IMR-90 (cell line): ENCODE measurements around the gene PSEN1. TPM values are rescaled to one million over a fixed set of nuclear protein-coding genes. Genes with fewer than 3 reads are reported as not detected.

Experiments
- ATAC-seq: fragments of 200-7000 bp; cut with Tn5 transposase; 2 replicates; pipeline ENCODE4 v1.9.1; 2020; ENCODE audit warnings: low read depth, mild to moderate bottlenecking, moderate library complexity
- BruUV-seq: library from RNA; stranded (reverse); fragments of 400-500 nt; replicated peaks from 2 replicates; lab custom pipeline; 2021; lab: Mats Ljungman, UMichigan
- CTCF ChIA-PET: fragments of 300-600 bp; formaldehyde crosslinking; extraction: SDS; loops from one replicate; lab custom pipeline; 2021; ENCODE audit warnings: antibody characterized with exemption; lab: Yijun Ruan, JAX
- POLR2A ChIA-PET: fragments of 300-600 bp; sonication (Branson Sonifier 250); formaldehyde crosslinking; loops from one replicate; lab custom pipeline; 2022; ENCODE audit warnings: antibody characterized with exemption; ENCODE audit not compliant: unreplicated experiment; lab: Charles Lee
- DNase-seq: peaks from one replicate; pipeline ENCODE4 v3.0.0; 2013
- H2AFZ ChIP-seq: replicated peaks from 2 replicates; pipeline ENCODE3; 2013; ENCODE audit warnings: low read length, mild to moderate bottlenecking; ENCODE audit not compliant: poor library complexity
- H2AK5ac ChIP-seq: 2 replicates; pipeline ENCODE4 v1.6.1; 2013; ENCODE audit warnings: low read depth, low read length, inconsistent platforms
- H2AK9ac ChIP-seq: replicated peaks from 2 replicates; pipeline ENCODE3; 2013; ENCODE audit warnings: mild to moderate bottlenecking, low read depth, low read length, moderate library complexity; ENCODE audit not compliant: poor library complexity
- H2BK120ac ChIP-seq: 2 replicates; pipeline ENCODE4 v1.6.1; 2013; ENCODE audit warnings: low read depth, low read length, inconsistent platforms
- H2BK15ac ChIP-seq: 3 replicates; pipeline ENCODE4 v1.6.1; 2013; ENCODE audit warnings: low read depth, low read length, inconsistent platforms
- H2BK20ac ChIP-seq: 2 replicates; pipeline ENCODE4 v1.6.1; 2013; ENCODE audit warnings: low read depth, mild to moderate bottlenecking, inconsistent platforms, low read length, moderate library complexity
- H2BK5ac ChIP-seq: 2 replicates; pipeline ENCODE4 v1.6.1; 2013; ENCODE audit warnings: mild to moderate bottlenecking, low read depth, low read length, inconsistent platforms; ENCODE audit not compliant: poor library complexity, severe bottlenecking
- H3K14ac ChIP-seq: replicated peaks from 2 replicates; pipeline ENCODE4 v1.6.1; 2013; ENCODE audit warnings: low read depth, low read length, inconsistent platforms
- H3K18ac ChIP-seq: 2 replicates; pipeline ENCODE4 v1.6.1; 2013; ENCODE audit warnings: low read depth, low read length, control low read depth
- H3K23ac ChIP-seq: 2 replicates; pipeline ENCODE4 v1.6.1; 2013; ENCODE audit warnings: low read depth, low read length, inconsistent platforms
- H3K27ac ChIP-seq: 2 replicates; pipeline ENCODE4 v1.5.1; 2013; ENCODE audit warnings: mild to moderate bottlenecking, control low read depth, low read length; ENCODE audit not compliant: insufficient read depth
- H3K27me3 ChIP-seq: 2 replicates; pipeline ENCODE4 v1.6.1; 2013; ENCODE audit warnings: low read length; ENCODE audit not compliant: control insufficient read depth, insufficient read depth
- H3K36me3 ChIP-seq: 2 replicates; pipeline ENCODE4 v1.6.1; 2013; ENCODE audit warnings: low read length, mixed read lengths; ENCODE audit not compliant: control insufficient read depth, insufficient read depth
- H3K4ac ChIP-seq: 2 replicates; pipeline ENCODE4 v1.6.1; 2013; ENCODE audit warnings: low read depth, low read length, inconsistent platforms
- H3K4me1 ChIP-seq: 2 replicates; pipeline ENCODE4 v1.6.1; 2013; ENCODE audit warnings: low read length, mixed read lengths; ENCODE audit not compliant: control insufficient read depth, insufficient read depth
- H3K4me2 ChIP-seq: 2 replicates; pipeline ENCODE4 v1.6.1; 2013; ENCODE audit warnings: low read depth, mild to moderate bottlenecking, control low read depth, low read length, moderate library complexity
- H3K4me3 ChIP-seq: 2 replicates; pipeline ENCODE4 v1.5.1; 2013; ENCODE audit warnings: low read depth, mild to moderate bottlenecking, control low read depth, low read length, moderate library complexity; ENCODE audit not compliant: insufficient read depth
- H3K56ac ChIP-seq: 2 replicates; pipeline ENCODE4 v1.6.1; 2013; ENCODE audit warnings: low read length, inconsistent platforms; ENCODE audit not compliant: insufficient read depth; ENCODE audit errors: extremely low read depth
- H3K79me1 ChIP-seq, 2 experiments: 2 replicates each; pipeline ENCODE4 v1.6.1; 2013; ENCODE audit warnings: low read length in 2 of 2, inconsistent platforms in 1 of 2, low read depth in 1 of 2
- H3K9ac ChIP-seq: 2 replicates; pipeline ENCODE4 v1.6.1; 2013; ENCODE audit warnings: low read depth, low read length, control low read depth
- H3K9me1 ChIP-seq: 2 replicates; pipeline ENCODE4 v1.6.1; 2013; ENCODE audit warnings: low read length, inconsistent platforms; ENCODE audit not compliant: insufficient read depth
- H3K9me3 ChIP-seq: 2 replicates; pipeline ENCODE4 v1.6.1; 2013; ENCODE audit warnings: low read length; ENCODE audit not compliant: control insufficient read depth, insufficient read depth
- H4K20me1 ChIP-seq: 2 replicates; pipeline ENCODE4 v1.6.1; 2013; ENCODE audit warnings: low read length, inconsistent platforms; ENCODE audit not compliant: insufficient read depth
- H4K5ac ChIP-seq: 2 replicates; pipeline ENCODE4 v1.6.1; 2013; ENCODE audit warnings: mild to moderate bottlenecking, low read depth, low read length, control low read depth
- H4K8ac ChIP-seq, 2 experiments: 2 replicates each; pipeline ENCODE4 v1.6.1; 2013; ENCODE audit warnings: low read depth in 2 of 2, low read length in 2 of 2, control low read depth in 1 of 2, inconsistent platforms in 1 of 2
- H4K91ac ChIP-seq: 2 replicates; pipeline ENCODE4 v1.6.1; 2013; ENCODE audit warnings: low read depth, low read length, inconsistent platforms; ENCODE audit not compliant: insufficient read depth
- BHLHE40 ChIP-seq: fragments of 150-350 bp; IDR thresholded peaks from 2 replicates; pipeline ENCODE4 v1.6.1; 2016; ENCODE audit warnings: mild to moderate bottlenecking, low read depth, low read length
- CHD1 ChIP-seq: IDR thresholded peaks from 2 replicates; pipeline ENCODE4 v1.6.1; 2012; ENCODE audit warnings: low read depth, low read length, improper control_type of control experiment
- CTCF ChIP-seq: conservative IDR thresholded peaks from 2 replicates; pipeline ENCODE4 v1.5.1; 2012; ENCODE audit warnings: mild to moderate bottlenecking, low read depth, low read length, improper control_type of control experiment
- NFE2L2 ChIP-seq: fragments of 150-350 bp; IDR thresholded peaks from 2 replicates; pipeline ENCODE4 v1.6.1; 2016; ENCODE audit warnings: low read depth, mild to moderate bottlenecking, low read length
- POLR2A ChIP-seq: IDR thresholded peaks from 2 replicates; pipeline ENCODE4 v1.6.1; 2012; ENCODE audit warnings: mild to moderate bottlenecking, low read depth, low read length
- RFX5 ChIP-seq: IDR thresholded peaks from 2 replicates; pipeline ENCODE4 v1.8.0; 2012; ENCODE audit warnings: low read depth, mild to moderate bottlenecking, low read length, moderate library complexity
- SMC3 ChIP-seq: fragments of 150-350 bp; IDR thresholded peaks from 2 replicates; pipeline ENCODE4 v1.6.1; 2016; ENCODE audit warnings: low read depth, mild to moderate bottlenecking, antibody characterized with exemption, low read length, moderate library complexity
- WGBS, 2 experiments: methylation state at CpG; one replicate each; pipeline versions ENCODE4 v1.1.5 to v1.1.7; 2013; ENCODE audit warnings: missing lambda C conversion rate in 2 of 2; ENCODE audit not compliant: insufficient read length in 1 of 2; ENCODE audit errors: extremely low coverage in 2 of 2; 5-methylcytosine and 5-hydroxymethylcytosine counted together
- dilution Hi-C: fragments of 300-500 bp; cut with HindIII; formaldehyde crosslinking; loops from one replicate; pipeline ENCODE4 v1.14.3; 2018; ENCODE audit warnings: low sequenced_read_pairs; ENCODE audit not compliant: unreplicated experiment
- in situ Hi-C: fragments of 300-500 bp; cut with MboI; formaldehyde crosslinking; loops from 3 replicates; pipeline ENCODE4 v1.14.3; 2019; ENCODE audit warnings: low sequenced_read_pairs, inconsistent platforms, mixed read lengths
- intact Hi-C: fragments of 100-400 bp; cut with micrococcal nuclease; formaldehyde crosslinking; loops from 2 replicates; pipeline ENCODE4 v1.10.0; 2022
- polyA plus RNA-seq, 3 experiments: library from polyadenylated mRNA; depleted of rRNA; stranded (reverse); fragments of >200 nt; gene quantifications; 2 replicates each; pipeline ENCODE4 v1.2.3, GENCODE V29; 2012; ENCODE audit warnings: low replicate concordance in 1 of 3
- total RNA-seq: library from RNA; depleted of rRNA; stranded (reverse); fragments of >200 nt; gene quantifications from 2 replicates; pipeline ENCODE4 v1.2.3, GENCODE V29; 2012
- TF ChIP-seq, protein P1 (sequence below): fragments of 150-350 bp; IDR thresholded peaks from 2 replicates; pipeline ENCODE4 v1.6.1; 2017; ENCODE audit warnings: mild to moderate bottlenecking, antibody characterized with exemption, low read length, low read depth

PSEN1 gene
- total and polyA plus RNA-seq, 2 of the 4 experiments (the other 2 are of a cell fraction): 14.8 to 62.7 TPM

DNA sequence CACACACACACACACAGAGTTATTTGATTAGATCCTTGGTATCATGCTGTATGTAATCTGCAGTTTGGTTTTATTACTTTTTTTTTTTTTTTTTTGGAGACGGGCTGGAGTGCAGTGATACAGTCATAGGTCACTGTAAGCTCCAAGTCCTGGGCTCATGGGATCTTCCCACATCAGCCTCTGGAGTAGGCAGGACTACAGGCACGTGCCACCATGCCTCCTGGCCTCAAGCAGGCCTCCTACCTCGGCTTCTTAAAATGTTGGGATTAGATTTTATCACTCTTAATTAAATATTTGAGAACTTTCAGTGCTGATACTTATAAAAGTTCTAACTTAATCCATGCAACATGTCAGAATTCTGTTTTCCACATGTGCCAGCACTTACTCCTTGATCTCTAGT is 31.3 kb upstream of the PSEN1 start:
- Histone ChIP-seq H2BK15ac (no peak overlapping the region), H3K4me2 (no peak overlapping the region), H3K14ac (no peak overlapping the region), H4K5ac (no peak overlapping the region), H2AK5ac (no peak overlapping the region), H3K36me3 (peaks cover 48% of the 10 kb centered on the region), H3K9me3 (no peaks in the 10 kb centered on the region), H3K9me1 (no peaks in the 10 kb centered on the region), H2BK120ac (no peak overlapping the region), H3K79me1 (peaks cover 24 to 27% of the 10 kb centered on the region in 2 experiments), H2BK5ac (no peak overlapping the region), H3K27me3 (no peaks in the 10 kb centered on the region), H3K27ac (no peak overlapping the region), H3K18ac (no peak overlapping the region), H4K8ac (no peak overlapping the region), H3K56ac (no peak overlapping the region), H4K91ac (no peak overlapping the region), H3K4me3 (no peak overlapping the region), H2AK9ac (no peak overlapping the region), H3K9ac (no peak overlapping the region), H3K4me1 (no peaks in the 10 kb centered on the region), H2AFZ (no peak overlapping the region), H2BK20ac (no peak overlapping the region), H4K20me1 (no peaks in the 10 kb centered on the region), H3K23ac (no peak overlapping the region), H3K4ac (no peak overlapping the region)
- ChIA-PET CTCF (no interaction called here), POLR2A (no interaction called here)
- ATAC-seq: no peak
- no peak for TF ChIP-seq BHLHE40
- TF ChIP-seq CHD1: no peak
- TF ChIP-seq NFE2L2: no peak
- no peak for TF ChIP-seq RFX5
- TF ChIP-seq CTCF: no peak
- TF ChIP-seq POLR2A: no peak
- no peak for TF ChIP-seq SMC3
- TF ChIP-seq, protein P1, sequence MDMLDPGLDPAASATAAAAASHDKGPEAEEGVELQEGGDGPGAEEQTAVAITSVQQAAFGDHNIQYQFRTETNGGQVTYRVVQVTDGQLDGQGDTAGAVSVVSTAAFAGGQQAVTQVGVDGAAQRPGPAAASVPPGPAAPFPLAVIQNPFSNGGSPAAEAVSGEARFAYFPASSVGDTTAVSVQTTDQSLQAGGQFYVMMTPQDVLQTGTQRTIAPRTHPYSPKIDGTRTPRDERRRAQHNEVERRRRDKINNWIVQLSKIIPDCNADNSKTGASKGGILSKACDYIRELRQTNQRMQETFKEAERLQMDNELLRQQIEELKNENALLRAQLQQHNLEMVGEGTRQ: no peak
- no CpG with 5 or more reads among the region's 3 CpGs for WGBS, 2 experiments
- intact Hi-C loops (no loop called here), dilution Hi-C loops (no loop called here), in situ Hi-C loops (no loop called here)
- no peak for DNase-seq
- no TSS peak for BruUV-seq
